CD14-positive monocyte (primary cell): ENCODE measurements around the gene C19orf38. TPM values are rescaled to one million over a fixed set of nuclear protein-coding genes. Genes with fewer than 3 reads are reported as not detected.

Experiments
- DNase-seq, 3 donors: peaks; one replicate each; pipeline ENCODE4 v3.0.0-alpha.2; 2011 to 2022
- H2AFZ ChIP-seq: 2 replicates; pipeline ENCODE4 v1.6.0; 2012; ENCODE audit warnings: mild to moderate bottlenecking, low read depth, low read length, inconsistent platforms; ENCODE audit not compliant: insufficient read depth, poor library complexity, severe bottlenecking
- H3K27ac ChIP-seq, 2 donors: 1 replicate in 1 of 2; 2 replicates in 1 of 2; pipeline ENCODE4 v1.5.1; 2012 to 2013; ENCODE audit warnings: low read length in 2 of 2, control low read depth in 1 of 2, inconsistent platforms in 1 of 2, low read depth in 1 of 2, mild to moderate bottlenecking in 1 of 2
- H3K27me3 ChIP-seq, 2 donors: one replicate each; pipeline versions ENCODE4 v1.6.0 to v1.6.1; 2011 to 2013; ENCODE audit warnings: low read length in 2 of 2; ENCODE audit not compliant: control insufficient read depth in 2 of 2, insufficient read depth in 2 of 2
- H3K36me3 ChIP-seq, 2 donors: replicated peaks in 1 of 2; 1 replicate in 1 of 2; 2 replicates in 1 of 2; pipeline versions ENCODE4 v1.5.1 to v1.6.1; 2012 to 2013; ENCODE audit warnings: low read length in 2 of 2, control low read depth in 1 of 2, inconsistent platforms in 1 of 2, mild to moderate bottlenecking in 1 of 2; ENCODE audit not compliant: insufficient read depth in 2 of 2, control insufficient read depth in 1 of 2
- H3K4me1 ChIP-seq, 2 donors: 1 replicate in 1 of 2; 2 replicates in 1 of 2; pipeline versions ENCODE4 v1.5.1 to v1.6.1; 2012 to 2013; ENCODE audit warnings: low read length in 2 of 2, control low read depth in 1 of 2, inconsistent platforms in 1 of 2, mild to moderate bottlenecking in 1 of 2, moderate library complexity in 1 of 2; ENCODE audit not compliant: insufficient read depth in 2 of 2, control insufficient read depth in 1 of 2
- H3K4me2 ChIP-seq: replicated peaks from 2 replicates; pipeline ENCODE3; 2012; ENCODE audit warnings: low read length, moderate library complexity, mild to moderate bottlenecking; ENCODE audit not compliant: poor library complexity, severe bottlenecking; ENCODE audit errors: extremely low read depth
- H3K4me3 ChIP-seq, 3 experiments: fragments of 200-600 bp in 1 of 3; sonication (generic) in 1 of 3; replicated peaks in 1 of 3; 1 replicate in 2 of 3; 2 replicates in 1 of 3; pipeline ENCODE4 v1.5.1; 2011 to 2013; ENCODE audit warnings: low read length in 3 of 3, mild to moderate bottlenecking in 3 of 3, control low read depth in 2 of 3, low read depth in 2 of 3, inconsistent platforms in 1 of 3, moderate library complexity in 1 of 3
- H3K79me2 ChIP-seq: 2 replicates; pipeline ENCODE4 v1.6.0; 2012; ENCODE audit warnings: mild to moderate bottlenecking, control low read depth, inconsistent platforms, low read length, moderate library complexity; ENCODE audit not compliant: insufficient read depth
- H3K9ac ChIP-seq: 2 replicates; pipeline ENCODE4 v1.6.0; 2017; ENCODE audit warnings: low read length, mild to moderate bottlenecking; ENCODE audit not compliant: insufficient read depth, poor library complexity, severe bottlenecking
- H3K9me3 ChIP-seq, 2 donors: replicated peaks in 1 of 2; 1 replicate in 1 of 2; 2 replicates in 1 of 2; pipeline versions ENCODE4 v1.5.1 to v1.6.1; 2012 to 2013; ENCODE audit warnings: low read length in 2 of 2, control low read depth in 1 of 2; ENCODE audit not compliant: control insufficient read depth in 1 of 2, insufficient read depth in 1 of 2
- H4K20me1 ChIP-seq: 2 replicates; pipeline ENCODE4 v1.6.0; 2012; ENCODE audit warnings: mild to moderate bottlenecking, low read length, control low read depth, moderate library complexity; ENCODE audit not compliant: insufficient read depth
- H3K27ac Mint-ChIP-seq, 7 donors: one replicate each; pipeline ENCODE4 v1.8.0; 2020; ENCODE audit warnings: mild to moderate bottlenecking in 7 of 7, mixed read lengths in 7 of 7, moderate library complexity in 6 of 7, inconsistent platforms in 2 of 7
- H3K27me3 Mint-ChIP-seq, 3 donors: one replicate each; pipeline ENCODE4 v1.8.0; 2021 to 2022; ENCODE audit warnings: low read depth in 3 of 3, mild to moderate bottlenecking in 3 of 3, mixed read lengths in 3 of 3, moderate library complexity in 3 of 3, inconsistent platforms in 1 of 3
- H3K36me3 Mint-ChIP-seq, 2 donors: one replicate each; pipeline ENCODE4 v1.8.0; 2020; ENCODE audit warnings: mixed read lengths in 2 of 2, inconsistent platforms in 1 of 2, mild to moderate bottlenecking in 1 of 2
- H3K4me1 Mint-ChIP-seq: one replicate; pipeline ENCODE4 v1.8.0; 2020; ENCODE audit warnings: mild to moderate bottlenecking, mixed read lengths
- H3K4me3 Mint-ChIP-seq, 2 donors: one replicate each; pipeline ENCODE4 v1.8.0; 2020; ENCODE audit warnings: mild to moderate bottlenecking in 2 of 2, mixed read lengths in 2 of 2, moderate library complexity in 1 of 2
- H3K9me3 Mint-ChIP-seq, 7 donors: one replicate each; pipeline ENCODE4 v1.8.0; 2020 to 2022; ENCODE audit warnings: mixed read lengths in 7 of 7, mild to moderate bottlenecking in 6 of 7, moderate library complexity in 6 of 7, inconsistent platforms in 2 of 7
- CTCF ChIP-seq: fragments of 200-600 bp; IDR thresholded peaks from one replicate; pipeline ENCODE4 v1.8.0; 2022; ENCODE audit warnings: antibody characterized with exemption, mild to moderate bottlenecking
- WGBS: methylation state at CpG from one replicate; pipeline ENCODE4 v1.1.5; 2013; ENCODE audit warnings: missing lambda C conversion rate; ENCODE audit not compliant: insufficient coverage; 5-methylcytosine and 5-hydroxymethylcytosine counted together
- intact Hi-C, 2 donors: fragments of 100-400 bp; cut with micrococcal nuclease; formaldehyde crosslinking; loops; one replicate each; pipeline versions ENCODE4 v1.15.0 to v1.15.1; 2023
- polyA plus RNA-seq, 3 donors: library from polyadenylated mRNA; depleted of rRNA in 1 of 3; unstranded in 2 of 3; stranded (reverse) in 1 of 3; fragments of 300-500 nt in 2 of 3; fragments of >200 nt in 1 of 3; fragmentation: Illumina TruSeq in 2 of 3; gene quantifications; 1 replicate in 2 of 3; 2 replicates in 1 of 3; pipeline ENCODE4 v1.2.3, GENCODE V29; 2012 to 2021

Gene C19orf38
- polyA plus RNA-seq, 3 donors = 134 to 174 (median 149) TPM

DNA sequence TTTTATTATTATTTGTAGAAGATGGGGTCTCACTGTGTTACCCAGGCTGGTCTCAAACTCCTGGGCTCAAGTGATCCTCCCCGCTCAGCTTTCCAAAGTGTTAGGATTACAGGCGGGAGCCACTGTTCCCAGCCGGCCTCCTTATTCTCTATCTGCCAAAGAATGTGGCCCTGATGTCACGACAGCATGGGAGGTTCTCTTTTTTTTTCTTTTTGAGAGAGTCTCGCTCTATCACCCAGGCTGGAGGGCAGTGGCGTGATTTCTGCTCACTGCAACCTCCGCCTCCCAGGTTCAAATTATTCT is 46.6 kb downstream of the C19orf38 start:
- no peak for DNase-seq
- Mint-ChIP-seq H3K27ac (no peak overlapping the region), H3K4me1 (peaks cover 11% of the 10 kb centered on the region), H3K4me3 (no peak overlapping the region), H3K9me3 (peaks cover 0 to 2% (median 0%) of the 10 kb centered on the region in 7 donors), H3K27me3 (peaks cover 0 to 1% (median 0%) of the 10 kb centered on the region in 3 donors), H3K36me3 (peaks cover 0 to 15% of the 10 kb centered on the region in 2 donors)
- no peaks in the 10 kb centered on the region for H3K36me3 ChIP-seq
- H3K9ac ChIP-seq = no peak overlapping the region
- no peak overlapping the region for H3K27ac ChIP-seq
- H2AFZ ChIP-seq = no peak overlapping the region
- H3K79me2 ChIP-seq = peaks cover 11% of the 10 kb centered on the region
- intact Hi-C loops = no loop called here
- H3K4me3 ChIP-seq = no peak overlapping the region
- 33% methylated on average over 1 of the region's 7 CpGs for WGBS
- H3K4me1 ChIP-seq = peaks cover 7 to 11% of the 10 kb centered on the region in 2 donors
- H3K4me2 ChIP-seq = no peak overlapping the region
- TF ChIP-seq CTCF = no peak
- no peaks in the 10 kb centered on the region for H3K27me3 ChIP-seq
- H4K20me1 ChIP-seq = peaks cover 59% of the 10 kb centered on the region
- H3K9me3 ChIP-seq = no peaks in the 10 kb centered on the region

- Histone ChIP-seq H3K4me1 (peaks cover 7 to 11% of the 10 kb centered on the region in 2 donors), H3K4me3 (no peak overlapping the region), H3K9me3 (no peaks in the 10 kb centered on the region), H3K27me3 (no peaks in the 10 kb centered on the region), H3K9ac (no peak overlapping the region), H3K36me3 (no peaks in the 10 kb centered on the region), H3K4me2 (no peak overlapping the region), H4K20me1 (peaks cover 62% of the 10 kb centered on the region), H3K27ac (no peak overlapping the region), H3K79me2 (peaks cover 11% of the 10 kb centered on the region), H2AFZ (no peak overlapping the region)
- peaks cover 0 to 15% of the 10 kb centered on the region in 2 donors for H3K36me3 Mint-ChIP-seq
- peaks cover 0 to 1% (median 0%) of the 10 kb centered on the region in 3 donors for H3K27me3 Mint-ChIP-seq
- no peak overlapping the region for H3K27ac Mint-ChIP-seq
- no peak overlapping the region for H3K4me3 Mint-ChIP-seq
- intact Hi-C loops = no loop called here
- no peak for DNase-seq
- TF ChIP-seq CTCF = no peak
- peaks cover 0 to 2% (median 0%) of the 10 kb centered on the region in 7 donors for H3K9me3 Mint-ChIP-seq
- peaks cover 11% of the 10 kb centered on the region for H3K4me1 Mint-ChIP-seq
- WGBS = 80% methylated on average over 6 of the region's 6 CpGs
Measured at GRCh38 chr19:10895363-10895762, 47.1 kb downstream of the C19orf38 start.
